NCI-H146 treated with DMSO at 0.1 percent for 48 hours (cell line): ENCODE results near the gene NCL.
"Not testable (repeated sequence)": the region's sequence is repeated elsewhere in the genome, so short reads cannot be mapped to it uniquely, and the experiment has no call there.

Source experiments
- DNase-seq: peaks from one replicate; lab custom pipeline; 2025; ENCODE audit not compliant: unreplicated experiment; lab: John Stamatoyannopoulos, UW

Gene NCL

DNA sequence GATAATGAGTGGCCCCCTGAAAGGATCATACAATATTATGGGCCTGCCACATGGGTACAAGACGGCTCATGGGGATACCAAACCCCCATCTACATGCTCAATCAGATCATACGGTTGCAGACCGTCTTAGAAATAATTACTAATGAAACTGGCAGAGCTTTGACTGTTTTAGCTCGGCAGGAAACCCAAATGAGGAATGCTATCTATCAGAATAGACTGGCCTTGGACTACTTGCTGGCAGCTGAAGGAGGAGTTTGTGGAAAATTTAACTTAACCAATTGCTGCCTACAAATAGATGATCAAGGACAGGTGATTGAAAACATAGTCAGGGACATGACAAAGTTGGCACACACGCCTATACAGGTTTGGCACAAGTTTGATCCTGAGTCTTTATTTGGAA lies 56.6 kb downstream of the NCL start:
- not testable (repeated sequence) for DNase-seq

DNA sequence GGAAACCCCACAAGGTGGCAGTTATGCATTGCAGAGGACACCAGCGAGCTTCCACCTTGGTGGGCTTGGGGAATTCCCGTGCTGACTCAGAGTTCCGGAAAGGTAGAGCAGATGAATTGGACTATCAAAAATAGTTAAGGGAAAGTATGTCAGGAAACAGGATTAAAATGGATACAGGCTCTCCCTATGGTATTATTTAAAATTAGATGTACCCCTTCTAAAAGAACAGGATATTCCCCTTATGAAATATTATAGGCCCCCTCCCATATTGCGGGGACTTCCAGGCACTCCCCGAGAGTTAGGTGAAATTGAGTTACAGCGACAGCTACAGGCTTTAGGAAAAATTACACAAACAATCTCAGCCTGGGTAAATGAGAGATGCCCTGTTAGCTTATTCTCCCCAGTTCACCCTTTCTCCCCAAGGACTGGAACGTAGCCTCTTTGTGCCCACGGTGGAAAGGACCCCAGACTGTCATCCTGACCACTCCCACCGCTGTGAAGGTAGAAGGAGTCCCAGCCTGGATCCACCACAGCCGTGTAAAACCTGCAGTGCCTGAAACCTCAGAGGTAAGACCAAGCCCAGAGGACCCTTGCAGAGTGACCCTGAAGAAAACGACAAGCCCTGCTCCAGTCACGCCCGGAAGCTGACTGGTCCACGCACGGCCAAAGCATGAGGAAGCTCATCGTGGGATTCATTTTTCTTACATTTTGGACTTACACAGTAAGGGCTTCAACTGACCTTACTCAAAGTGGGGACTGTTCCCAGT lies 58.5 kb downstream of the NCL start:
- DNase-seq, result not testable (repeated sequence)

DNA sequence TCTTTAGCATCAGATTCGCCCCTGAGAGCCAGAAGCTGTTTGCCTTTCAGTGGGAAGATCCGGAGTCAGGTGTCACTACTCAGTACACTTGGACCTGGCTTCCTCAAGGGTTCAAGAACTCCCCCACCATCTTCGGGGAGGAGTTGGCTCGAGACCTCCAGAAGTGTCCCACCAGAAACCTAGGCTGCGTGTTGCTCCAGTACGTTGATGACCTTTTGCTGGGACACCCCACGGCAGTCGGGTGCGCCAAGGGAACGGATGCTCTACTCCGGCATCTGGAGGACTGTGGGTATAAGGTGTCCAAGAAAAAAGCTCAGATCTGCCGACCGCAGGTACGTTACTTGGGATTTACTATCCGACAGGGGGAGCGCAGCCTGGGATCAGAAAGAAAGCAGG lies 60.1 kb downstream of the NCL start:
- not testable (repeated sequence) for DNase-seq
